HepG2 (cell line): ENCODE measurements around the gene CNPY1.

Experiments
- POLR2AphosphoS5 ChIP-seq: IDR thresholded peaks from 2 replicates; pipeline ENCODE4 v1.6.1; 2012; ENCODE audit warnings: low read depth, low read length
- SALL2 ChIP-seq: sonication (generic); formaldehyde crosslinking; IDR thresholded peaks from 2 replicates; pipeline ENCODE4 v1.8.1; 2023; ENCODE audit warnings: mild to moderate bottlenecking, missing genetic modification reagents, inconsistent platforms
- TBP ChIP-seq: sonication (generic); formaldehyde crosslinking; IDR thresholded peaks from 2 replicates; pipeline ENCODE4 v1.5.0; 2020; ENCODE audit warnings: missing genetic modification reagents
- TF ChIP-seq, protein P1 (sequence below): IDR thresholded peaks from 2 replicates; pipeline ENCODE4 v1.6.1; 2012; ENCODE audit warnings: low read depth, low read length, improper control_type of control experiment

DNA sequence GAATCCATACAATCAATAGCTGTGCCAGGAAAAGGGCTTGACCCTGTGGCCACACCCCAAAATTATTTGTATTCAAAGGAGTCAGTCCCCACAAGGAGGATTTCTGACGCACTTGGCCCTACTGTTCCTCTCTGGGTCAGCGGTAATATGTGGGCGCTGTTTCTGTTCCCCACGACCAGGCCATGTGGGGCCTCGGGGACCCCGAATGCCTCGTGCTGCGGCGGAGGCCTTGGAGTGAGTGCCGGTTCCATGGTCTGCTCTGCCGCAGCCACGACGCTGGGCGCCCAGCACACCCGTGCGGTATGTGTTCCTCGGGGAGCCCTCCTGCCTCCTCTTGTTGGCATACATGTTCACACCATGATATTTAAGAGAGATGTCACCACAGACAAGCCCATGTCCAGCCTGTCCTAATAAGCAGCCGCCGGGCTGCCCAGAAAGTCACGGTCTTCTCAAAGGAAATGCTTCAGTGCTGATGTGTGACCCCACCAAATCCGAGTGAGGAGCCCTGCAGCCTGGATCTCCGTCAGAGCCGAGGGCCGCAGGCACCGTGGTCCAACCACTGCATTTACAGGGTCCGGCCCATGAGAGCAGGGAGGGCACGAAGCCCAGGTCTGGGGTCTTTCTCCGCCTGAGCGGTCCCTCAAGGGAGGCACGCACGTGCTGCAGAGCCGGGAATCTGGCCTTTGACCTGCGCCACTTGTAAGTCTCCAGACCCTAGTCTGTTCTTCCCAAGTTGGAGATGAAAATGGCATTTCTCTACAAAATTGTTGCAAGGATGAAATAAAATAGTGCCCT, 52.4 kb downstream of the CNPY1 start:
- no peak for TF ChIP-seq POLR2AphosphoS5
- TF ChIP-seq, protein P1, sequence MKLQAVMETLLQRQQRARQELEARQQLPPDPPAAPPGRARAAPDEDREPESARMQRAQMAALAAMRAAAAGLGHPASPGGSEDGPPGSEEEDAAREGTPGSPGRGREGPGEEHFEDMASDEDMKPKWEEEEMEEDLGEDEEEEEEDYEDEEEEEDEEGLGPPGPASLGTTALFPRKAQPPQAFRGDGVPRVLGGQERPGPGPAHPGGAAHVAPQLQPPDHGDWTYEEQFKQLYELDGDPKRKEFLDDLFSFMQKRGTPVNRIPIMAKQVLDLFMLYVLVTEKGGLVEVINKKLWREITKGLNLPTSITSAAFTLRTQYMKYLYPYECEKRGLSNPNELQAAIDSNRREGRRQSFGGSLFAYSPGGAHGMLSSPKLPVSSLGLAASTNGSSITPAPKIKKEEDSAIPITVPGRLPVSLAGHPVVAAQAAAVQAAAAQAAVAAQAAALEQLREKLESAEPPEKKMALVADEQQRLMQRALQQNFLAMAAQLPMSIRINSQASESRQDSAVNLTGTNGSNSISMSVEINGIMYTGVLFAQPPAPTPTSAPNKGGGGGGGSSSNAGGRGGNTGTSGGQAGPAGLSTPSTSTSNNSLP, result no peak
- no peak for TF ChIP-seq TBP (CRISPR knock-in tag)
- TF ChIP-seq SALL2 (CRISPR knock-in tag), result no peak
